HG03139 (cell line): ENCODE results near the gene ABHD17A.

Experiments used
- ATAC-seq: cut with Tn5 transposase; IDR thresholded peaks from one replicate; pipeline ENCODE4 v1.9.1; 2021; ENCODE audit not compliant: unreplicated experiment

ABHD17A gene

DNA sequence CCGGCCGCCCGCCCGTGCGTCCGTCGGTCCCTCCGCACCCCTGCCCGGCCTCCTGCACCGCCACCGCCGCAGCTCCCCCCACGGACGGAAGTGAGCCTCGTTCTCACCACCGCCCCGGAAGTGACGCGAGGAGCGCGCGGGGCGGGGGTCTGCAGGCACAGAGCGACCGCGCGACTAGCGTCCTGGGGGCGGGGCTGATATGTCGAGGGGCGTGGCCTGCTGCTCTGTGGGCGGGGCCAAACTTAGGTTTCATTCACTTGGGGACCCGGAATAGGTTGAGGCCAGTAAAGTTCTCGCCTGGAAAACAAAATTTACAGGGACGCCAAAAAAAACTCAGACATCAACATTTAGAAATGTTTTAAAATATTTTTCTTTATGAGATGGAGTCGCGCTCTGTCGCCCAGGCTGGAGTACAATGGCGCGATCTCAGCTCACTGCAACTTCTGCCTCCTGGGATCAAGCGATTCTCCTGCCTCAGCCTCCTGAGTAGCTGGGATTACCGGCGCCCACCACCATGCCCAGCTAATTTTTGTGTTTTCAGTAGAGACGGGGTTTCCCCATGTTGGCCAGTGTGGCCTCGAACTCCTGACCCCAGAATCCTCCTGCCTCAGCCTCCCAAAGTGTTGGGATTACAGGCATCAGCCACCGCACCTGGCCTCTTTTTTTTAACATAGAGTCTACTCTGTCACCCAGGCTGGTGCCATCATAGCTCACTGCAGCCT, at the start of gene ABHD17A:
Gene ABHD17A (minus strand): TSS at position 99 of the 722 bp plus-strand sequence. CDS start 3,930 bp downstream, outside the sequence.
- peak; percentile 81 for ATAC-seq

DNA sequence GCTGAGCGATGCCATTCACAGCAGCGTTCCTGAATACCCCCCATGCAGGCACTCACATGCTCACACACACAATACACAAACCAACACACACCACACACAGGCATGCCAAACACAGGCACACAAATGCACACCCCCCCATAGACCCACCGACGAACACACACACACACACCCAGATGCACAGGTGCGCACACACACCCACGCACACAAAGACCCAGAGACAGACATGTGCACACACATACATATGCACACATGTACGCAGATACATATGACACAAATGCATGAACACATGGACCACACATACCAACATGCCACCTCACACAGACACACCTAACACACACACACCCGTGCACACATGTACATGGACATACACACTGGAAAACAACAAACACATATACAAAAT, 48.6 kb upstream of the ABHD17A start:
- no peak for ATAC-seq

DNA sequence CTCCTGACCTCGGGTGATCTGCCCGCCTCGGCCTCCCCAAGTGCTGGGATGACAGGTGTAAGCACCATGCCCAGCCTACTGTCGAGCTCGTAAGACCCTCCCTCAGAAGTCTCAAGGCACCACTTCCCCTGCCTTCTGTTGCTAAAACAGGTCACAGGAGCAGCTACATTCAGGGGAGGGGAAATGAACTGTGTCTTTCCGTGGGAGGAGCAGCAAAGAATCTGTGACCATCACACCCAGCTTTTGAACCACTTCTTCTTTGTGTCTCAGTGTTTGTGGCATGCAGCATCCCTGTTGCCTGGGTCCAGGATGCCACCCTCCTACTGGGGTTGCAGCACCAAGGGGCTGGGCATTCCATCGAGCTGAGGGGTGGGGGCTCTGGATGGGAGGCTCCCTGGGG, 47.9 kb upstream of the ABHD17A start:
- no peak for ATAC-seq

DNA sequence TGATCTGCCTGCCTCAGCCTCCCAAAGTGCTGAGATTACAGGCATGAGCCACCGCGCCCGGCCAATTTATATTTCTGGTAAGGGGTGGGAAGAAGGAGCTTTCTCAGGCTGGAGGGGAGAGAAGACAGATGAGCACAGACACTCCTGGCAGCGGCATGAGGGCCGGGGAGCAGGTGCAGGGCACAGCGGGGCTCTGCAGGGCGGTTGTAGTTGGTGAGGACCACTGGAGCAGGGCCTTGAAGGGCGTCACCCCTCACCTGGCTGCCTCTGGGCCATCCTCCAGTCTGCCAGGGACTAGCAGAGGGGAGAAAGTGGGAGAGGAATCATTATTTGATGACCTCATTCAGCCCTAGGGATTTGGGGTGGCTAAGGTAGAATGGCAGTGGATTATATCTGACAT, 47.1 kb upstream of the ABHD17A start:
- ATAC-seq = no peak

DNA sequence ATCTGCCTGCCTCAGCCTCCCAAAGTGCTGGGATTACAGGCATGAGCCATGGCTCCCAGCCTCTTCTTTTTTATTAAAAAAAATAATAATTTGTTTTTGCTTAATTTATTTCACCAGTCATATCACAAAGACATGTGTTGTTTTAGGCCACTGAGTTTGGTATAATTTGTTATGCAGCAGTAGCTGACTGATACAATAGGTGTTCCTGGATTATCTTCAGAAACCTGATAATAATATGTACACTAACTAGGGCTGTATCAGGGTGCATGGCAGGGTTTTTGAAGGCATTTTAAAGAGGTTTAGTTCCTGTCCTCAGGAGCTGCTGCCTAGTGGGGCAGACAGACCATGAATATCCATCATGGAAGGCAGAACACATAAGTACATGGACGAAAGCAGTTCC, 46.1 kb upstream of the ABHD17A start:
- ATAC-seq = no peak

DNA sequence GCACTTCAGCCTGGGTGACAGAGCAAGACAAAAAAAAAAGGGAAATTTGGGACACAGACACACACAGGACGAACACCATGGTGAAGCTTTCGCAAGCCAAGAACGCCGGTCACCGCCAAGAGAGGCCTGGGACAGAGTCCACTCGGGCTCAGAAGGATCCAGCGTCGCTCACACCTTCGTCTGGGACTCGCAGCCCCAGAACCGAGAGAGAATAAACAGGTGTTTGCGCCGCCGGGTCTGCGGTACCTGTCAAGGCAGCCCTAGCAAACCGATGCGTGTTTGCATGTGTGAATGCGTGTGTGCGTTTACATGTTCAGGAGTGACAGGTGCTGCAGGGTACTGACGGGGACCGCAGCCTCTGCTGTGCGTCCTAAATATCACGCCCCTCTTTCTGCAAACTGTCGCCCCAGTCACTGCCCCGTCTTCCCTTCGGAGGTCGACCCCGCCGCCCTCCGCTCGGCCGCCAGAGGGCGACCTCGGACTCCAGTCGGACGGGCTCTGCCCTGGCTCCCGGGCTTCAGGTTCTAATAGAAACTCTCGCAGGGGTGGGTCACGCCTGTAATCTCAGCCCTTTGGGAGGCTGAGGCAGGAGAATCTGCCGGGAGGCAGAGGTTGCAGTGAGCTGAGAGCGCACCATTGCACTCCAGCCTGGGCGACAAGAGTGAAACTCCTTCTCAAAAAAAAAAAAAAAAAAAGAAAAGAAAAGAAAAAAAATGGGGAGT, 43.9 kb upstream of the ABHD17A start:
- peak; percentile 65 for ATAC-seq

DNA sequence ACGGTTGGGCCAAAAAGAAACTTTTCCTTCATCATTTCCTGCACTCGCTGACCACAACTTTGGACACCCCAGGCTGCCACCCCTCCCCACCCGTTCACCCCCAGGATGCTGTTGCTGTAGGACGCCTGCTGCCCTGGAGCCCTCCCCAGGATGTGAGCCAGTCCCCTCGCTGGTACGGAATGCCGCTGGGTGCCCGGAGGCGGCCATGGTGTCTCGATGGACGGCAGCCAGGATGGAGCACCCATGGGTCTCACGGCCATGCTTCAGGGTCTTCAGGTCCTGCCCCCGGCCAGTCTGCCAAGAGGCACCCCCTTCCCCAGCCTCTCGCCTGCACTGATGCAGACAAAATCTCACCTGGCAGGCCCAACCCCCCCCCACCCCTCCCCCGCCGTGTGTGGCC, 40.2 kb upstream of the ABHD17A start:
- ATAC-seq = no peak

DNA sequence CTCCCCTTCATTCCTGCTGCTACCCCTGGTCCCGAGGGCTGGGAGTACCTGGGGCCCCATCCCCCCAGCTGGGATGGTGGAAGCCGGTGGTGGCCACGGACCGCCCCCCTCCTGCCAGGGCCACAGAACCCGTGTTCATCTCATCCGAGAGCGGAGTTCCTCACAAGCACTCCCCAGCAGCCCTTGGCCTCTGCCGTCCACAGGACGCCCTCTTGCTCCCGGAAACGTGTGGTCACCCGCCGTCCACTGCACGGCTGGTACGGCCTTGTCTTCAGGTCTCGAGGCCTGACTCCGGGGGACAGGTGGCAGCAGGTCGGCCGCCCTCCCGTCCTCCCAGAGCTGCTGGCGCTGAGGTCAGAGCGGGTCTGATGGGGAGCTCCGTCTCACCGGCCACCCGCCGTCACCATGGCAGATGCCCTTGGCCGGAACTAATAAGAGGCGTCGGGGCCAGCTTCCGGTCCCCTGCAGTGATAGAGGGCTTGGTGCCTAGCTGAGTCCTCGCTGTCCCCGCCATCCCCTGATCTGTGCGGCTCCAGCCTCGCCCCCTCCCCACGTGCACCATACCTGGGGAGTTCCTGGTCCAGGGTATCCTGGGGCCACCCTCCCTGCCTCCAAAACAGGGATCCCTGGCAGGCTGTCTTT, 39.1 kb upstream of the ABHD17A start:
- no peak for ATAC-seq

DNA sequence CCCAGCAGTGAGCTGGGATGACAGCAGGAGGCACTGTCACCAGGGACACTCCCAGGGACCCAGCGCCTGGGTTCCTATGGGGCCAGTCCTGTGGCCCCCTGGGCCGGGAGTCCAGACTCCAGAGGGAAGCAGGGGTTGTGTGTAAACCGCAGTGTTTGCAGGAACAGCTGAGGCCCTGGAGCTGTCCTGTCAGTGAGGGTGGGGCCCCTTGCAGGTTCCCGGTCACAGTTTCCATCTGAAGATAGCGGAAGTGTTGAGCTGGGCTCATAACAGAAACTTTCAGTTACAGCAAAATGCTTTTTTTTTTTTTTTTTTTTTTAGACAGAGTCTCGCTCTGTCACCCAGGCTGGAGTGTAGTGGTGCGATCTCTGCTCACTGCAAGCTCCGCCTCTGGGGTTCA, 38.0 kb upstream of the ABHD17A start:
- ATAC-seq = no peak

DNA sequence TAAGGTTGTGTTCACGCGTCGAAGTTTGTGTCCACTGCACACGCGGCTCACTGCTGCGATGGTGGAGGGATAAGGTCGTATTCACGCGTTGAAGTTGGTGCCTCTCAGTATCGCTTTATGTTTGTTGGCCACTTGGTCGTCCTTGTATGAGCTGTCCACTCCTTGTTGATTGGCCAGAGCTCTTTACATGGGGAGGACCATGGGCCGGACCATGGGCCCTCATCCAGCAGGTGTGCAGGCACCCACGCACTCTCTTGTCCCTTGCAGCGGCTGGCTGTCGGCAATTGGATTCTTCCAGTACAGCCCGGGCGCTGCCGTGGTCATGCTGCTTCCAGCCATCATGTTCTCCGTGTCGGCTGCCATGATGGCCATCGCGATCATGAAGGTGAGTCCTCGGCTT, 37.5 kb upstream of the ABHD17A start:
- no peak for ATAC-seq

DNA sequence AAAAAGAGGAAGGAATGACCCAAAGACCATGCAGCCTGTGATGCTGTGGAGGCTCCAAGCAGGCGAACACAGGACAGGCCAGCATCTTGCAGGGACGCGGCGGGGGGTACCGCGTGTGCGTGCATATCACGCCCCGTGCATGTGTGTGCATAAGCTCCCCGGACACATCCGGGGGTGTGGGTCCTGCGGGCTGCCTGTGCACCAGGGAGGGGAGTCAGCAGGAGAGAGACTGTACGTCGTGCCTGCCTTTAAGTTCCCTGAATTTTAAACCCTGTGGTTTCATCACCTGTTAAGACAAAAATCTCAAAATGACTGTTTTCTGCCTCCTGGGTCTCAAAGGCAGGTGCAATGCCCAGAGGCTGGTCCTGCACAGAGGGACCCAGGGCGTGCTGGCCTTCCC, 36.5 kb upstream of the ABHD17A start:
- ATAC-seq = no peak

DNA sequence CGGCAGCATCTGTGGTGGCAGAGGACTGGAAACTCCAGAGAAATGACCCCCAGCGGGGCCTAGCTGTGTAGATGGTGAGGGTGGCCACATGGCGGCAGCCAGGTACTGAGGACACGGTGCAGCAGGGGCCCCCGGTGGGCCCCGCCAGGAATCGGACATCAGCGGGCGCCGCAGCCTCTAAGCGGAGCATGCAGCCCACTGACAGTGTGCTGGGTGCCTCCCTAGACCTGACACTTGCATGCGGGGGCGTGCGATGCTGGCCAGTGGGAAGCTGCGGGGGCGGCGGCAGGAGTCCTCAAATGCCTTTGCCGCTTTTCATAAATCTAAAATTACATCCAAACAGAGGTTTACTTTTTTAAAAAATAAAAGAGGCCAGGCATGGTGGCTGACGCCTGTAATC, 36.0 kb upstream of the ABHD17A start:
- no peak for ATAC-seq

DNA sequence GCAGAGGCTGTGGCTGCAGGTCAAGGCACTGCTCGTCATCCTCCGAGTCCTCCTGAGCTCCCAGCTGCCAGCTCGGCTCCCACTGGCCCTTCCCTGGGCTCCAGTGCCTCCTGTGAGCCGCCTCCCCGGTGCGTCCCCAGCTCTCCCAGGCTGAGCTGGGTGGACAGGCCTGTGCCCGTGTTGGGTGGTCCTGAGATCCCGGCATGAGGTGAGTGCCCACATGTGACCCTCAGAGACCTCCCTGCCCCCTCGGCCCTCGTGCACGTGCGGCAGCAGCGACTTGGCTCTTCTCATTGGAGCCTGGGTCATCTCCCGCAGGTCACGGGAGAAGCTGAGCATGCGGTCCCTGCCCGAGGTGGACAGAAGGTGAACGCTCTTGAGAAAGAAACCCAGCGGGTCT, 35.3 kb upstream of the ABHD17A start:
- ATAC-seq = no peak

DNA sequence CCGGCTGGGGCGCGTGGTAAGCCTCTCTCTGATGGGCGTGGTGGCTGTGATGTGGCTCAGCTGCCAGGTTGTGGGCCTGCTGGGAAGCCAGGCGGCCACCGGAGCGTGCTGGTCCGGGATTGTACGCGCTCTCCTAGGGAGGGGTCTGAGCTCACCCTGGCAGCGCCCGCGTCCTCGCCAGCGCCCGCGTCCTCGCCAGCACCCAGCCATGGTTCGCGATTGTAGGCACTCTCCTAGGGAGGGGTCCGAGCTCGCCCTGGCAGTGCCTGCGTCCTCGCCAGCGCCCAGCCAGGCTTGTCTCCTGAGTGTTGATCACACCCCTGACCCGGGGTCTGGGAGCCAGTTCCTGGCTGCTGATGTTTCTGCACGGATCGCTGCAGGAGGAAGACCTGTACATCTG, 33.7 kb upstream of the ABHD17A start:
- ATAC-seq = no peak

DNA sequence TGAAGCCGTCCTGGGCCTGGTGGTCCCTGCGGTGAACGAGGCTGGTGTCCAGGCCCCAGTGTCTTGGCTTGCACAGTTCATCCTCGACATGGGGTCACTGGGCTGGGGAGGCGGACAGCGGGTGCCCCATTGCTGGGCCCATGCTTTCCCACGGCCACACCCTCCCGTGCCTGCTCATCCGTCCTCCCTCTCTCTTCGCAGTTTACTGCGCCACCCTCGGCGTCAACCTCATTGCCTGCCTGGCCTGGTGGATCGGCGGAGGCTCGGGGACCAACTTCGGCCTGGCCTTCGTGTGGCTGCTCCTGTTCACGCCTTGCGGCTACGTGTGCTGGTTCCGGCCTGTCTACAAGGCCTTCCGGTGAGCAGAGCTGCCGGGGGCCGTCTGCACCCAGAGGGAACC, 32.6 kb upstream of the ABHD17A start:
- ATAC-seq = no peak

DNA sequence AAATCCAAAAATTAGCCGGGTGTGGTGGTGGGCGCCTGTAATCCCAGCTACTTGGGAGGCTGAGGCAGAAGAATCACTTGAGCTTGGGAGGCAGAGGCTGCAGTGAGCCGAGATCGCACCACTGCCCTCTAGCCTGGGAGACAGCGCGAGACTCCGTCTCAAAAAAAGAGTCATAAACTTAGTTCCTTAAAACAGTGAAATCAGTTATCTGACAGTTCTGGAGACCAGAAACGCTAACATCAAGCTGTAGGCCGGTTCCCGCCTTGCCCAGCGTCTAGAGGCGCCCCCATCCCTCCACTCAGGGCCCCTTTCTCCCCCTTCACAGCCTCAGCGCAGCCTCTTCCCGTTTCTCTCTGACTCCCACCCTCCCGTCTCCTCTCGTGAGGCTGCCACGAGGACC, 31.9 kb upstream of the ABHD17A start:
- no peak for ATAC-seq

DNA sequence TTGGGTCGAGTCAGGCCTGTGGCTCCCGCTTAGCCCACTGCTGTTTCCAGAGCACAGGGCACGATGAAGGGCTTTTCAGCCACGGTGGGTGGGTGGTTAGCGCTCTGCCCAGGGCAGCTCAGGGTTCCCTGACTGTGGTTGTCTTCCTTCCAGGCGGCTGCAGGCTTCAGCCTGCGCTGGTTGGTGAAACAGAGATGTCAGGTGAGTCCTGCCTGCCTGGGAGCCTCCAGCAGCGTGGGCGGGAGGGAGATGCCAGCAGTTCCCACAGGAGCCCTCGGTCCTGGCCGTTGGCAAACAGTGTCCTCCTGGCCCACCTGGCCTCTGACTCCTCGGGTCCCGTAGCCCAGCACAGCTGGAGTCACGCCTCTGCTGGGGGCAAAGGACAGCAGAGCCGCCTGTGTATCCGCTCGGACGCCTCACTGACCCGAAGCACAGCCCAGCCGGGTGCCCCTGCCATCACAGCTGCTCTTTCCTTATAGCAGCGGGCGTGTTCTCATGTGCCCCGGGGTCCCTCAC, 29.6 kb upstream of the ABHD17A start:
- no peak for ATAC-seq

DNA sequence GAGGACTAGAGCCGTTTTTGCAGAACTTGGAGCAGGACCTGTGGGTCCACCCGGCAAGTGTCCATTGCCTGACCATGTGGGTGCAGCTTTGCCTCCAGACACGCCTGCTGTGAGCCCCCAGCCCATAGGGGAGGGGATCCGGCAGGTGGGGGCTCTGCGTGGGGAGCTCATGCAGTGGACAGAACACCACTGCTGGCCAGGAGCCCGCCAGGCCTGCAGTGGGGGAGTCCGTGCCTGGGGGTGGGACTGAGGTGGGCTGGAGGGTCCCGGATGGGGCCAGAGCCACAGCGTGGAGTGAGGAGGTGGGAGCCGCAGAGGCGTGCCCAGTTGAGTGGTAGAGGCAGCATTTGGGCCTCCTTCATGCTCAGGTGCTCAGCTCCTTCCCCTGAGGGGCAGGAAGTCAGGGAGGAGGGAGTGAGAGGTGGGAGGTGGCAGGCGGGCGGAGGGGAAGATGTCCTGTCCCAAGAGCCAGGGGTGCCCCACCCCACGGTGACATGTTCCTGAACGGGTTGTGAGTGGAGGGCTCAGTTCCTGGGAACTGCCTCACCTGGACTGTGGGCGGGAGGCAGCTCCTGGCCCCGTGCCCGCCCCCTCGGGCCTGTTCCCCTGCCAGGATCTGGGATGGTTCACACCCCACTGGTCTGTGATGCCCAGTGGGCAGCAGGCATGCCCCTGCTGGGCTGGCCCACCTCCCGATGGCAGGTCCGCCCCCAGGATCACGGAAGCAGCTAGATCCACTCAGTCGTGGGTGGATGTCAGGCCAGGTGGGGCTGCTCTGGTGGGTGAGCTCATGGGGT, 28.7 kb upstream of the ABHD17A start:
- ATAC-seq = no peak

DNA sequence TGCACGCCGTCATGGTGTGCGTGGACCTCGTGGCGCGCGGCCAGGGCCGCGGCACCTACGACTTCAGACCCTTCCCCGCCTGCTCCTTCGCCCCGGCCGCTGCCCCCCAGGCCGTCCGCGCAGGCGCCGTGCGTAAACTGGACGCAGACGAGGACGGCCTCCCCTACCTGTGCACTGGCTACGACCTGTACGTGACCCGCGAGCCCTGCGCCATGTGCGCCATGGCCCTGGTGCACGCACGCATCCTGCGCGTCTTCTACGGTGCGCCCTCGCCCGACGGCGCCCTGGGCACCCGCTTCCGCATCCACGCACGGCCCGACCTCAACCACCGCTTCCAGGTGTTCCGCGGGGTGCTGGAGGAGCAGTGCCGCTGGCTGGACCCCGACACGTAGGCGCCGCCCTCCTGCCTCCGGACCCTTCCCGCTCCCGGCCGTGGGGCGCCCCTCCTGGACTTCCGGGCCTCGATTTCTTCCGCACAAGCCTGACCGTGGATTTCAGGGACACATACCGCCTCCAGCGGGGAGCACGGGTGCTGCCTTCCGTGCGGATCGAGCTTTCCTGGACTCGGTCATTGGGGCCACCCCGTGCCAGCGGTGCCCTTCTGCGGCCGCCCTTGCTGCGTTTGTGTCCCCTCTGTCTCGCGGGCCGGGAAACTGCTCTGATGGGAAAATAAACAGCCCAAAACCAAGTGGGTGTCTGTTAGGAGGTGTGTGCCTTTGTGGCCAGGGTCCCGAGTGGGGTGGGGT, 27.6 kb upstream of the ABHD17A start:
- no peak for ATAC-seq

DNA sequence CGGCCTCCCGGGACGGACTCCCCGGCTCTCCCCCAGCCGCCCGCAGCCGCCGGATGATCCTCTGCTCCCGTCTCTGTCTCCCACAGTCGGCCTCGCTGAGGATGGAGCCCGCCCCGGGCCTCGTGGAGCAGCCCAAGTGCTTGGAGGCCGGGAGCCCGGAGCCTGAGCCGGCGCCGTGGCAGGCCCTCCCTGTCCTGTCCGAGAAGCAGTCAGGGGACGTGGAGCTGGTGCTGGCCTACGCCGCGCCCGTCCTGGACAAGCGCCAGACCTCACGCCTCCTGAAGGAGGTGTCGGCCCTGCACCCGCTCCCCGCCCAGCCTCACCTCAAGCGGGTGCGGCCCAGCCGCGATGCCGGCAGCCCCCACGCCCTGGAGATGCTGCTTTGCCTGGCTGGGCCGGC, 26.7 kb upstream of the ABHD17A start:
- ATAC-seq = no peak

DNA sequence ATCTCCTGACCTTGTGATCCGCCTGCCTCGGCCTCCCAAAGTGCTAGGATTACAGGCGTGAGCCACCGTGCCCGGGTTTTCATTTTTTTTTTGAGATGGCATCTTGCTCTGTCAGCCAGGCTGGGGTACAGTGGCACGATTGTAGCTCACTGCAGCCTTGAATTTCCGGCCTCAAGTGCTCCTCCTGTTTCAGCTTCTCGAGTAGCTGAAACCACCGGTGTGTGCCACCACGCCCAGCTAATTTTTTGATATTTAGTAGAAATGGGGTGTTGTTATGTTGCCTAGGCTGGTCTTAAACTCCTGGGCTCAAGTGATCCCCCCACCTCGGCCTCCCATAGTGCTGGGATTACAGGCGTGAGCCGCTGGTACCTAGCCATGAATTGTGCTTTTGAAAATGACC, 25.8 kb upstream of the ABHD17A start:
- ATAC-seq = no peak
